HepG2 (cell line): ENCODE measurements around the gene WSB1. TPM values are rescaled to one million over a fixed set of nuclear protein-coding genes. Genes with fewer than 3 reads are reported as not detected.
A peak's percentile ranks its signal among the peaks of the same experiment; 100 is the strongest.

ENCODE experiments used
- CAMTA2 ChIP-seq: sonication (generic); formaldehyde crosslinking; IDR thresholded peaks from 2 replicates; pipeline ENCODE4 v1.4.0; 2020; ENCODE audit warnings: mild to moderate bottlenecking, missing genetic modification reagents, borderline replicate concordance
- CREB3 ChIP-seq: sonication (generic); formaldehyde crosslinking; IDR thresholded peaks from 2 replicates; pipeline ENCODE4 v1.5.0; 2020; ENCODE audit warnings: missing genetic modification reagents
- DDIT3 ChIP-seq: sonication (generic); formaldehyde crosslinking; IDR thresholded peaks from 2 replicates; pipeline ENCODE4 v1.4.0; 2020; ENCODE audit warnings: mild to moderate bottlenecking, missing genetic modification reagents
- ESRRA ChIP-seq: sonication (generic); formaldehyde crosslinking; IDR thresholded peaks from 2 replicates; pipeline ENCODE4 v1.5.1; 2020; ENCODE audit warnings: mild to moderate bottlenecking, low read depth, missing genetic modification reagents
- FOXA3 ChIP-seq: IDR thresholded peaks from 2 replicates; pipeline ENCODE4 v1.6.1; 2016; ENCODE audit warnings: missing genetic modification reagents, missing compliant biosample characterization
- NFIB ChIP-seq: sonication (generic); formaldehyde crosslinking; IDR thresholded peaks from 2 replicates; pipeline ENCODE4 v1.9.0; 2021; ENCODE audit warnings: missing genetic modification reagents, mild to moderate bottlenecking, borderline replicate concordance
- ZNF407 ChIP-seq: sonication (generic); formaldehyde crosslinking; IDR thresholded peaks from one replicate; pipeline ENCODE4 v1.5.1; 2020; ENCODE audit warnings: mild to moderate bottlenecking, missing genetic modification reagents; ENCODE audit errors: not compliant biosample characterization
- ZNF619 ChIP-seq: sonication (generic); formaldehyde crosslinking; IDR thresholded peaks from 2 replicates; pipeline ENCODE4 v1.4.0; 2020; ENCODE audit warnings: mild to moderate bottlenecking, missing genetic modification reagents
- ZNF784 ChIP-seq: sonication (generic); formaldehyde crosslinking; IDR thresholded peaks from 2 replicates; pipeline ENCODE4 v1.5.1; 2020; ENCODE audit warnings: missing genetic modification reagents, mild to moderate bottlenecking, borderline replicate concordance
- ZSCAN5A ChIP-seq: sonication (generic); formaldehyde crosslinking; IDR thresholded peaks from 2 replicates; pipeline ENCODE4 v1.8.0; 2022; ENCODE audit warnings: mild to moderate bottlenecking, missing genetic modification reagents, borderline replicate concordance
- polyA plus RNA-seq, 8 experiments: library from polyadenylated mRNA; depleted of rRNA in 3 of 8; stranded (reverse) in 7 of 8; unstranded in 1 of 8; fragments of >200 nt; fragmentation: Illumina TruSeq in 4 of 8; extraction: Trizol in 4 of 8; gene quantifications; 2 replicates each; pipeline versions ENCODE4 v1.2.1 to v1.2.3, GENCODE V29; 2011 to 2016; ENCODE audit warnings: low read depth in 4 of 8, missing spikeins in 1 of 8, mixed read lengths in 1 of 8; ENCODE audit not compliant: insufficient read depth in 1 of 8
- total RNA-seq, 5 experiments: library from RNA; depleted of rRNA; stranded (reverse); fragments of >200 nt; fragmentation: Illumina TruSeq; extraction: Trizol; gene quantifications; 2 replicates each; pipeline ENCODE4 v1.2.3, GENCODE V29; 2016; ENCODE audit warnings: low read depth in 1 of 5

The WSB1 gene
- total and polyA plus RNA-seq, 2 of the 13 experiments (the other 11 are each of a cell fraction or from before 2014, with no cell fraction given): 81.3 to 294 TPM

- TF ChIP-seq ZNF407 (no peak), NFIB (CRISPR knock-in tag) (no peak), DDIT3 (CRISPR knock-in tag) (no peak), ZSCAN5A (0 out of 2 replicates have a peak, but pooled peaks have one; percentile 21), ZNF784 (no peak), FOXA3 (CRISPR knock-in tag) (no peak), CREB3 (no peak), ESRRA (CRISPR knock-in tag) (no peak), ZNF619 (CRISPR knock-in tag) (no peak), CAMTA2 (CRISPR knock-in tag) (no peak)
Measured at GRCh38 chr17:27332047-27332393, 38.1 kb downstream of the WSB1 start (continued).
